ENCODE measurements around the gene FBXW2. TPM values are rescaled to one million over a fixed set of nuclear protein-coding genes. Genes with fewer than 3 reads are reported as not detected.

The FBXW2 gene
- total RNA-seq, 2 experiments from 2014 or later: 30.0 to 69.0 TPM

- no TSS peak for BruUV-seq (replicated peaks)
- H3K4me2 ChIP-seq (ENCODE audit: low read length): no peak overlapping the region
- no peaks in the 10 kb centered on the region for H3K36me3 ChIP-seq (ENCODE audit: insufficient read depth, low read length)
- ChIA-PET CTCF (ENCODE audit: unreplicated experiment) (no interaction called here), POLR2A (interaction anchor here (0.6 to 0.7 kb wide), 3 partner anchors 10 to 965 kb away, joined by 3 to 4 read pairs (median 3); no protein-coding TSS in a partner anchor)
- TF ChIP-seq, protein P1, sequence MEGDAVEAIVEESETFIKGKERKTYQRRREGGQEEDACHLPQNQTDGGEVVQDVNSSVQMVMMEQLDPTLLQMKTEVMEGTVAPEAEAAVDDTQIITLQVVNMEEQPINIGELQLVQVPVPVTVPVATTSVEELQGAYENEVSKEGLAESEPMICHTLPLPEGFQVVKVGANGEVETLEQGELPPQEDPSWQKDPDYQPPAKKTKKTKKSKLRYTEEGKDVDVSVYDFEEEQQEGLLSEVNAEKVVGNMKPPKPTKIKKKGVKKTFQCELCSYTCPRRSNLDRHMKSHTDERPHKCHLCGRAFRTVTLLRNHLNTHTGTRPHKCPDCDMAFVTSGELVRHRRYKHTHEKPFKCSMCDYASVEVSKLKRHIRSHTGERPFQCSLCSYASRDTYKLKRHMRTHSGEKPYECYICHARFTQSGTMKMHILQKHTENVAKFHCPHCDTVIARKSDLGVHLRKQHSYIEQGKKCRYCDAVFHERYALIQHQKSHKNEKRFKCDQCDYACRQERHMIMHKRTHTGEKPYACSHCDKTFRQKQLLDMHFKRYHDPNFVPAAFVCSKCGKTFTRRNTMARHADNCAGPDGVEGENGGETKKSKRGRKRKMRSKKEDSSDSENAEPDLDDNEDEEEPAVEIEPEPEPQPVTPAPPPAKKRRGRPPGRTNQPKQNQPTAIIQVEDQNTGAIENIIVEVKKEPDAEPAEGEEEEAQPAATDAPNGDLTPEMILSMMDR (conservative IDR thresholded peaks at IDR 0.05; ENCODE audit: low read length): no peak
- no peak for TF ChIP-seq EZH2phosphoT487 (IDR thresholded peaks at IDR 0.05; ENCODE audit: borderline replicate concordance, low read depth, low read length)
- DNase-seq (ENCODE audit: low spot score): no peak
- no peaks in the 10 kb centered on the region for H3K79me2 ChIP-seq (ENCODE audit: insufficient read depth, low read depth, low read length)
- no peak overlapping the region for H3K27ac ChIP-seq (ENCODE audit: low read depth, low read length, poor library complexity, severe bottlenecking)
- H3K9me2 ChIP-seq (ENCODE audit: insufficient read depth, low read length): no peaks in the 10 kb centered on the region
- no peaks in the 10 kb centered on the region for H3K4me1 ChIP-seq (ENCODE audit: insufficient read depth, low read length, poor library complexity, severe bottlenecking)
- H2AFZ ChIP-seq (ENCODE audit: low read length): no peak overlapping the region
- H3K4me3 ChIP-seq (ENCODE audit: low read depth, low read length, poor library complexity, severe bottlenecking): no peak overlapping the region
- intact Hi-C loops (cut with micrococcal nuclease; ENCODE audit: unreplicated experiment): no loop called here
- no peaks in the 10 kb centered on the region for H4K20me1 ChIP-seq (ENCODE audit: insufficient read depth, low read length)
- no peaks in the 10 kb centered on the region for H3K9me3 ChIP-seq (ENCODE audit: low read length)
Measured at GRCh38 chr9:120745278-120745677, 47.9 kb downstream of the FBXW2 start.

DNA sequence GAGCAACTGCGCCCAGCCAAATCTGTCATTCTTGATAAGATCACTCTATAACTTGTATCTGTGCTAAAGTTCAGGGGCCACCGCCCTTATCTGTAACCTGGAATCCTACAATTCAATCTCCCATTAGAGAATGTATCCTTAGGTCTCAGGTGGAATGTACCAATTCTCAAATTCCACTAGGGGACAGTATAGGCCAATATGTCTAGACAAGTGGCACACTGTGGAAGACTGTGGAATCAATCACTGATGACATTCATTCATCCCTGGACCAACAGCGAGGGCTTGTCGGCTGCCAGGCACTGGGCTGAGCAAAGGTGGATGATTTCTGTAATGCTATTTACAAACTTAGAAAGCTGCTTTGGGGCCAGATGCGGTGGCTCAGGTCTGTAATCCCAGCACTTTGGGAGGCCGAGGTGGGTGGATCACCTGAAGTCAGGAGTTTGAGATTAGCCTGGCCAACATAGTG lies 50.2 kb downstream of the FBXW2 start:
- H3K79me2 ChIP-seq (ENCODE audit: insufficient read depth, low read depth, low read length): no peaks in the 10 kb centered on the region
- intact Hi-C loops (cut with micrococcal nuclease; ENCODE audit: unreplicated experiment): loop anchor here (5.0 kb wide), 1 partner anchor 126 kb away; no protein-coding TSS in a partner anchor
- no peaks in the 10 kb centered on the region for H3K4me1 ChIP-seq (ENCODE audit: insufficient read depth, low read length, poor library complexity, severe bottlenecking)
- no peak overlapping the region for H3K4me3 ChIP-seq (ENCODE audit: low read depth, low read length, poor library complexity, severe bottlenecking)
- no TSS peak for BruUV-seq (replicated peaks)
- no peaks in the 10 kb centered on the region for H3K9me3 ChIP-seq (ENCODE audit: low read length)
- peak; percentile 72 for DNase-seq (ENCODE audit: low spot score)
- H4K20me1 ChIP-seq (ENCODE audit: insufficient read depth, low read length): no peaks in the 10 kb centered on the region
- ChIA-PET CTCF (ENCODE audit: unreplicated experiment) (no interaction called here), POLR2A (interaction anchor here (0.6 kb wide), 1 partner anchor 477 kb away, joined by 3 read pairs; no protein-coding TSS in a partner anchor)
- no peaks in the 10 kb centered on the region for H3K9me2 ChIP-seq (ENCODE audit: insufficient read depth, low read length)
- no peaks in the 10 kb centered on the region for H3K36me3 ChIP-seq (ENCODE audit: insufficient read depth, low read length)
- no peak overlapping the region for H3K4me2 ChIP-seq (ENCODE audit: low read length)
- TF ChIP-seq, protein P1 (conservative IDR thresholded peaks at IDR 0.05; ENCODE audit: low read length): peak; percentile 84
- no peak for TF ChIP-seq EZH2phosphoT487 (IDR thresholded peaks at IDR 0.05; ENCODE audit: borderline replicate concordance, low read depth, low read length)
- no peak overlapping the region for H3K27ac ChIP-seq (ENCODE audit: low read depth, low read length, poor library complexity, severe bottlenecking)
- no peak overlapping the region for H2AFZ ChIP-seq (ENCODE audit: low read length)

DNA sequence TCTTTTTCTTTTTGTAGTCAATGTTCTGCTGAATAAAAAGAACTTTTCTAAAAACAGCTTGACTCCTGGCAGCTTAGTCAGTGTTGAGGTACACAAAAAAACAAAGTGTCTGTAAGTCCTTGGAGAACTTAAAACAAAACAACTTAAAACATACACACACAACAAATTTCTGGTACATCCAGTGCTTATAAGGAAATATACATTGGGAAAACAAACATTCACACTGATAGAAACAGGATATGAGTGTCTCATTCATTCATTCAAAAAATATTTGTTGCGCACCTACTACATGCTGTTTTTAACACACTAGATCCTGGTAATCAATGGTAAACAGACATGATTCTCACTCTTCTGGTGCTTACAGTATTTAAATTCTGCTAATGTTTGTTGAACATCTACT lies 51.5 kb downstream of the FBXW2 start:
- no TSS peak for BruUV-seq (replicated peaks)
- Histone ChIP-seq H2AFZ (ENCODE audit: low read length) (no peak overlapping the region), H4K20me1 (ENCODE audit: insufficient read depth, low read length) (no peaks in the 10 kb centered on the region), H3K9me2 (ENCODE audit: insufficient read depth, low read length) (no peaks in the 10 kb centered on the region), H3K36me3 (ENCODE audit: insufficient read depth, low read length) (no peaks in the 10 kb centered on the region), H3K4me3 (ENCODE audit: low read depth, low read length, poor library complexity, severe bottlenecking) (no peak overlapping the region), H3K4me1 (ENCODE audit: insufficient read depth, low read length, poor library complexity, severe bottlenecking) (no peaks in the 10 kb centered on the region), H3K79me2 (ENCODE audit: insufficient read depth, low read depth, low read length) (no peaks in the 10 kb centered on the region), H3K27ac (ENCODE audit: low read depth, low read length, poor library complexity, severe bottlenecking) (no peak overlapping the region), H3K9me3 (ENCODE audit: low read length) (no peaks in the 10 kb centered on the region), H3K4me2 (ENCODE audit: low read length) (no peak overlapping the region)
- ChIA-PET CTCF (ENCODE audit: unreplicated experiment) (no interaction called here), POLR2A (no interaction called here)
- TF ChIP-seq, protein P1 (conservative IDR thresholded peaks at IDR 0.05; ENCODE audit: low read length): no peak
- no peak for TF ChIP-seq EZH2phosphoT487 (IDR thresholded peaks at IDR 0.05; ENCODE audit: borderline replicate concordance, low read depth, low read length)
- intact Hi-C loops (cut with micrococcal nuclease; ENCODE audit: unreplicated experiment): loop anchor here (5.0 kb wide), 1 partner anchor 124 kb away; no protein-coding TSS in a partner anchor
- no peak for DNase-seq (ENCODE audit: low spot score)
